Measurements from ENCODE around the gene CPNE5.

DNA sequence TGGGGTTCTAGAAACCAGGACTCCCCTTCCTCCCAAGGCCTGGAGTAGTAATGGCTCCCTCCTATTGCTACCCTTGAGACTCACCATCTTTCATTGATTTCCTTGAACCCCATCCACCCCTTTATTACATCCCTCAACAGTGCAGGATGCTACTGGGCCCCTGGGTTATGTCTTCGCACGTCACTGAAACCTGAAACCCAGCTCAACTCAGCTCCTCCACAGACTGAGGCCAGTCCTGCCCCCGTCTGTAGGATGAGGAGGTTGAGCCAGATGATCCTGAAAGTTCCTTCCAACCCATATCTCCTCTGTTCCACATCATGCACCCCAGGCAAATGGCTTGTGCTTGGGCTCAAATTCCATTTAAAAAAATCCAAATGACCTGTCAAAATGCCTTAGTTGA is 21.4 kb downstream of the CPNE5 start:
- no peak for TF ChIP-seq EGR1 (IDR thresholded peaks at IDR 0.05)
- TF ChIP-seq TAF1 (IDR thresholded peaks at IDR 0.05; ENCODE audit: low read depth): no peak
- TF ChIP-seq, protein P1, sequence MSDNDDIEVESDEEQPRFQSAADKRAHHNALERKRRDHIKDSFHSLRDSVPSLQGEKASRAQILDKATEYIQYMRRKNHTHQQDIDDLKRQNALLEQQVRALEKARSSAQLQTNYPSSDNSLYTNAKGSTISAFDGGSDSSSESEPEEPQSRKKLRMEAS (IDR thresholded peaks at IDR 0.05): no peak
- no peak for TF ChIP-seq CREB1 (IDR thresholded peaks at IDR 0.05; ENCODE audit: low read depth)
- no peak for TF ChIP-seq RAD21 (IDR thresholded peaks at IDR 0.05; ENCODE audit: low read depth)
- TF ChIP-seq YY1 (IDR thresholded peaks at IDR 0.05; ENCODE audit: low read depth): no peak
- TF ChIP-seq TCF12 (IDR thresholded peaks at IDR 0.05; ENCODE audit: low read depth): no peak
- TF ChIP-seq, protein P2, sequence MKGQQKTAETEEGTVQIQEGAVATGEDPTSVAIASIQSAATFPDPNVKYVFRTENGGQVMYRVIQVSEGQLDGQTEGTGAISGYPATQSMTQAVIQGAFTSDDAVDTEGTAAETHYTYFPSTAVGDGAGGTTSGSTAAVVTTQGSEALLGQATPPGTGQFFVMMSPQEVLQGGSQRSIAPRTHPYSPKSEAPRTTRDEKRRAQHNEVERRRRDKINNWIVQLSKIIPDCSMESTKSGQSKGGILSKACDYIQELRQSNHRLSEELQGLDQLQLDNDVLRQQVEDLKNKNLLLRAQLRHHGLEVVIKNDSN (IDR thresholded peaks at IDR 0.05): no peak
